ENCODE measurements around the gene RASGRF2. TPM values are rescaled to one million over a fixed set of nuclear protein-coding genes. Genes with fewer than 3 reads are reported as not detected.

The RASGRF2 gene
- polyA plus RNA-seq, 1 donor from 2014 or later, result 0.42 TPM

GRCh38 chr5:81105261-81105877 lies 145.2 kb downstream of the RASGRF2 start:
- no peak overlapping the region for H3K4me3 ChIP-seq (ENCODE audit: low read length)
- no peaks in the 10 kb centered on the region for H3K27me3 ChIP-seq (ENCODE audit: insufficient read depth, low read depth, low read length)
- no peaks in the 10 kb centered on the region for H3K79me2 ChIP-seq (replicated peaks; ENCODE audit: insufficient read depth, low read length)
- H3K9me2 ChIP-seq (ENCODE audit: insufficient read depth, low read length), result no peaks in the 10 kb centered on the region
- no peak overlapping the region for H2AFZ ChIP-seq (ENCODE audit: low read depth, low read length)
- H3F3A ChIP-seq (ENCODE audit: insufficient read depth, low read length, poor library complexity, severe bottlenecking), result no peaks in the 10 kb centered on the region
- H3K36me3 ChIP-seq (ENCODE audit: insufficient read depth, low read length), result no peaks in the 10 kb centered on the region
- no peak overlapping the region for H3K9ac ChIP-seq (ENCODE audit: low read length)
- H3K27ac ChIP-seq (ENCODE audit: low read length), result no peak overlapping the region
- H3K9me3 ChIP-seq (ENCODE audit: low read length), result no peaks in the 10 kb centered on the region
- TF ChIP-seq CTCF (IDR thresholded peaks at IDR 0.05; ENCODE audit: poor library complexity, severe bottlenecking), result no peak
- TF ChIP-seq SMC3 (conservative IDR thresholded peaks at IDR 0.05; ENCODE audit: poor library complexity), result no peak
- no peak for TF ChIP-seq POLR2AphosphoS5 (IDR thresholded peaks at IDR 0.05)
- no peak for TF ChIP-seq RAD21 (conservative IDR thresholded peaks at IDR 0.05)
- H4K20me1 ChIP-seq (ENCODE audit: insufficient read depth), result no peaks in the 10 kb centered on the region
- no peak overlapping the region for H3K4me2 ChIP-seq (ENCODE audit: low read length)

- no peaks in the 10 kb centered on the region for H3K9me2 ChIP-seq (ENCODE audit: insufficient read depth, low read length)
- no peak overlapping the region for H3K9ac ChIP-seq (ENCODE audit: low read length)
- no peak overlapping the region for H2AFZ ChIP-seq (ENCODE audit: low read depth, low read length)
- no peak overlapping the region for H3K4me3 ChIP-seq (ENCODE audit: low read length)
- H3K27ac ChIP-seq (ENCODE audit: low read length), result no peak overlapping the region
- H4K20me1 ChIP-seq (ENCODE audit: insufficient read depth), result no peaks in the 10 kb centered on the region
- no peaks in the 10 kb centered on the region for H3K36me3 ChIP-seq (ENCODE audit: insufficient read depth, low read length)
- no peaks in the 10 kb centered on the region for H3K79me2 ChIP-seq (replicated peaks; ENCODE audit: insufficient read depth, low read length)
- TF ChIP-seq EZH2 (IDR thresholded peaks at IDR 0.05; ENCODE audit: borderline replicate concordance, insufficient read depth, low read length, poor library complexity, severe bottlenecking) (no peak), TAF1 (IDR thresholded peaks at IDR 0.05; ENCODE audit: low read depth) (no peak), SMC3 (conservative IDR thresholded peaks at IDR 0.05; ENCODE audit: poor library complexity) (no peak), CTCF (IDR thresholded peaks at IDR 0.05; ENCODE audit: poor library complexity, severe bottlenecking) (no peak), EP300 (conservative IDR thresholded peaks at IDR 0.05; ENCODE audit: poor library complexity, severe bottlenecking) (no peak), REST (IDR thresholded peaks at IDR 0.05; ENCODE audit: borderline replicate concordance) (no peak), MXI1 (conservative IDR thresholded peaks at IDR 0.05; ENCODE audit: poor library complexity, severe bottlenecking) (no peak), RAD21 (conservative IDR thresholded peaks at IDR 0.05) (no peak), POLR2AphosphoS5 (IDR thresholded peaks at IDR 0.05) (no peak)
- H3K9me3 ChIP-seq (ENCODE audit: low read length), result no peaks in the 10 kb centered on the region
- no peaks in the 10 kb centered on the region for H3K27me3 ChIP-seq (ENCODE audit: insufficient read depth, low read depth, low read length)
- H3K4me2 ChIP-seq (ENCODE audit: low read length), result no peak overlapping the region
- no peaks in the 10 kb centered on the region for H3F3A ChIP-seq (ENCODE audit: insufficient read depth, low read length, poor library complexity, severe bottlenecking)
Observed at GRCh38 chr5:81115261-81115660, 155.1 kb downstream of the RASGRF2 start.
